NT2/D1 (cell line): ENCODE results near the gene SCYGR2.

ENCODE experiments used
- SUZ12 ChIP-seq: IDR thresholded peaks from 2 replicates; pipeline ENCODE4 v1.6.1; 2011; ENCODE audit not compliant: insufficient read length, insufficient read depth; ENCODE audit errors: extremely low read depth
- YY1 ChIP-seq: IDR thresholded peaks from 2 replicates; pipeline ENCODE4 v1.6.1; 2011; ENCODE audit not compliant: insufficient read length, insufficient read depth
- ZNF274 ChIP-seq: IDR thresholded peaks from 2 replicates; pipeline ENCODE4 v1.6.1; 2011; ENCODE audit warnings: mild to moderate bottlenecking, low read depth, low read length

GRCh38 chr2:227602358-227602757 lies 3.7 kb downstream of the SCYGR2 start:
- TF ChIP-seq YY1 (no peak), ZNF274 (no peak), SUZ12 (no peak)
